Coronary artery (tissue), 2 donors: ENCODE measurements around the gene DNAH9.

ENCODE experiments used
- DNase-seq: peaks from one replicate; pipeline ENCODE4 v3.0.0-alpha.2; 2017; ENCODE audit warnings: low spot score
- H3K27ac ChIP-seq, 2 donors: fragments of 200-600 bp; sonication (generic); one replicate each; pipeline ENCODE4 v1.5.1; 2016 to 2019
- H3K4me3 ChIP-seq: fragments of 200-600 bp; sonication (generic); 2 replicates; pipeline ENCODE4 v1.5.1; 2016; ENCODE audit warnings: mild to moderate bottlenecking, moderate library complexity
- TF ChIP-seq, protein P1 (sequence below): fragments of 200-600 bp; sonication (generic); IDR thresholded peaks from one replicate; pipeline ENCODE4 v1.5.1; 2019; ENCODE audit warnings: antibody characterized with exemption

Gene DNAH9

DNA sequence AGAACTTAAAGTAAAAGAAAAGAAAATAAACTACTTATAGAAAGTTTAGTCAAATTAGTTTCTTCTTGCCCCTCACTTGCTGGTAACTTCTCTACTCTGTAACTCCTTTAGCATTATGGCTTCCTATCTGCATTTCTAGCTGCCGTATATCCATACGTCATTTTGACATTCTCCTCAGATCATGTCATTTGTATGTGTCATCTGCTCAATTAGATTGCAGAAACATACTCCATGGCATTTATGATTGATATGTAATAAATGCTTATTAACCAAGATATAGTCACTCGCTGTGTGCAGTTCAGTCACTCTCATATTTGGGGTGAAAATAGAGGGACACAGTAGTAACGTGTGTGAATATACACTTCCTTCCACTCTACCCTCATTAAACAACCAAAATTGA, 295.6 kb downstream of the DNAH9 start:
- Histone ChIP-seq H3K4me3 (no peak overlapping the region), H3K27ac (no peak overlapping the region)
- TF ChIP-seq, protein P1, sequence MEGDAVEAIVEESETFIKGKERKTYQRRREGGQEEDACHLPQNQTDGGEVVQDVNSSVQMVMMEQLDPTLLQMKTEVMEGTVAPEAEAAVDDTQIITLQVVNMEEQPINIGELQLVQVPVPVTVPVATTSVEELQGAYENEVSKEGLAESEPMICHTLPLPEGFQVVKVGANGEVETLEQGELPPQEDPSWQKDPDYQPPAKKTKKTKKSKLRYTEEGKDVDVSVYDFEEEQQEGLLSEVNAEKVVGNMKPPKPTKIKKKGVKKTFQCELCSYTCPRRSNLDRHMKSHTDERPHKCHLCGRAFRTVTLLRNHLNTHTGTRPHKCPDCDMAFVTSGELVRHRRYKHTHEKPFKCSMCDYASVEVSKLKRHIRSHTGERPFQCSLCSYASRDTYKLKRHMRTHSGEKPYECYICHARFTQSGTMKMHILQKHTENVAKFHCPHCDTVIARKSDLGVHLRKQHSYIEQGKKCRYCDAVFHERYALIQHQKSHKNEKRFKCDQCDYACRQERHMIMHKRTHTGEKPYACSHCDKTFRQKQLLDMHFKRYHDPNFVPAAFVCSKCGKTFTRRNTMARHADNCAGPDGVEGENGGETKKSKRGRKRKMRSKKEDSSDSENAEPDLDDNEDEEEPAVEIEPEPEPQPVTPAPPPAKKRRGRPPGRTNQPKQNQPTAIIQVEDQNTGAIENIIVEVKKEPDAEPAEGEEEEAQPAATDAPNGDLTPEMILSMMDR = no peak
- DNase-seq = no peak

DNA sequence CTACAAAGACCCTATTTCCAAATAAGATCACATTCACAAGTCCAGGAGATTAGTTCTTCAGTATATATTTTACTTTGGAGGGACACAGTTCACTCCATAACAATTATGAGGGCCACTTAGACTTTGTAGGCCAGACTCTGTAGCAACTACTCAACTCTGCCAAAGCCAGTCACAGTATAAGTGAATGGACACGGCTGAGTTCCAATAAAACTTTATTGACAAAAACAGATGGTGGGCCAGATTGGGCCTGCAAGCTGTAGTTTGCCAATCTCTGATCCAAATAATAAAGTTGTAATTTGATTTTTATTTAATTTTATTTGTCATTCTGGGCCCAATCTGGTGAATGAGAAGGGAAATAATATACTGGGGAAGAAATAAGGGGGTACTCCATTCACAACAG, 297.9 kb downstream of the DNAH9 start:
- no peak for DNase-seq
- Histone ChIP-seq H3K27ac (no peak overlapping the region), H3K4me3 (no peak overlapping the region)
- TF ChIP-seq, protein P1 = no peak

- TF ChIP-seq, protein P1 = no peak
- DNase-seq = no peak
- Histone ChIP-seq H3K27ac (no peak overlapping the region), H3K4me3 (no peak overlapping the region)
Observed at GRCh38 chr17:11898526-11899235, 300.4 kb downstream of the DNAH9 start.

GRCh38 chr17:11899537-11899942, 301.3 kb downstream of the DNAH9 start:
- TF ChIP-seq, protein P1 = no peak
- no peak overlapping the region for H3K4me3 ChIP-seq
- H3K27ac ChIP-seq = no peak overlapping the region
- DNase-seq = no peak

DNA sequence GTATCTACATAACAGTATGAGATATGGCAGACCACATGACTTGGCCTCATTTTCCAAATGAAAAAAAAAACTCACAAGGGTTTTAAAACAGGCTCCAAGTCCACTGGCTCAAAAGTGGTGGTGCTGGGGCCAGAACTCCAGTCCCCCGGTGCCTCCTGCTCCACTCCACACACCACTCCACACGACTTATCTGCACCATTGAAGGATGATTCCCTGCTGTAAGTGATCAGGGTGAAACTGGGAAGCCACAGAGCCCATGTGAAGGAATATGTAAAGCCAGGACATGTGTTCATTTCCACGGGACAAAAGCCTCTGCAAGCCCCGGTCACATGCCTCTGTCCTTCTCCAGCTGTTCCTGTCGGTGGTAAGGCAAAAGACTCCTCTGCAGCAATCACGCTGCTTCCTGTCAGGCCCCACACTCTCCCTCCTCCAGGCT, 301.8 kb downstream of the DNAH9 start:
- H3K27ac ChIP-seq = no peak overlapping the region
- TF ChIP-seq, protein P1 = no peak

DNA sequence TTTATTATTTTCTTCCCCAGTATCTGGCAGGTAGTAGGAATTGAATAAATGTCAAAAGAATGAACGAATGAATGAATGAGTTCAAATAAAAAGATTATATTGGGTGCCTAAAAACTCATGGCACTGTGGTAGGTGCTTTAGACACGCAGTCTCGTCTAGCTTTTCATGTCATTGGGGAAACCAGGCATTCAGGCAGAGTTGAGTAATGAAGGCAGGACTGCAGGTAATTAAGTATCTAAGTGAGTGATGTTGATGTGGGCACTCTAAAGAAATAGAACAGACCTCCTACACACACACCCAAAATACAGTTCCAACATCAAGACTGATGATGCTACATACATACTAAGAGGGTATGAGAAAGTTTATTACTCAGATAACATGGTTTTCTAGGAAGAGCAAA, 302.4 kb downstream of the DNAH9 start:
- TF ChIP-seq, protein P1 = no peak
- no peak overlapping the region for H3K27ac ChIP-seq
- no peak for DNase-seq
- H3K4me3 ChIP-seq = no peak overlapping the region

More for the DNA sequence above, 301.8 kb downstream of the DNAH9 start:
- DNase-seq = no peak
- no peak overlapping the region for H3K4me3 ChIP-seq

GRCh38 chr17:11901931-11902330, 303.7 kb downstream of the DNAH9 start:
- DNase-seq = no peak
- Histone ChIP-seq H3K4me3 (no peak overlapping the region), H3K27ac (no peak overlapping the region)
- TF ChIP-seq, protein P1 = no peak
